CD4-positive, CD25-positive, alpha-beta regulatory T cell (primary cell): ENCODE data around the gene TYW3. TPM values are rescaled to one million over a fixed set of nuclear protein-coding genes. Genes with fewer than 3 reads are reported as not detected.

Source experiments
- ATAC-seq, 2 donors: fragments of 150-1000 bp; cut with Tn5 transposase; one replicate each; pipeline ENCODE4 v1.10.0; 2021; ENCODE audit warnings: low read depth in 2 of 2, moderate number of reproducible peaks in 2 of 2, moderate library complexity in 1 of 2
- DNase-seq, 3 donors: peaks; one replicate each; pipeline versions ENCODE4 v3.0.0 to v3.0.0-alpha.2; 2012 to 2022; ENCODE audit warnings: mixed read lengths in 1 of 3
- H3K27ac ChIP-seq: one replicate; pipeline ENCODE4 v1.7.0; 2013; ENCODE audit warnings: mild to moderate bottlenecking, low read length; ENCODE audit not compliant: insufficient read depth, poor library complexity, severe bottlenecking
- H3K27me3 ChIP-seq: one replicate; pipeline ENCODE4 v1.7.0; 2013; ENCODE audit warnings: low read length; ENCODE audit not compliant: control insufficient read depth, insufficient read depth
- H3K36me3 ChIP-seq: one replicate; pipeline ENCODE4 v1.7.0; 2013; ENCODE audit warnings: mild to moderate bottlenecking, low read length, moderate library complexity; ENCODE audit not compliant: control insufficient read depth, insufficient read depth
- H3K4me1 ChIP-seq: 2 replicates; pipeline ENCODE4 v1.7.0; 2013; ENCODE audit warnings: mild to moderate bottlenecking, low read length; ENCODE audit not compliant: insufficient read depth, control insufficient read depth, poor library complexity, severe bottlenecking
- H3K4me3 ChIP-seq: one replicate; pipeline ENCODE4 v1.7.0; 2013; ENCODE audit warnings: low read depth, mild to moderate bottlenecking, low read length, moderate library complexity
- H3K9me3 ChIP-seq, 2 experiments: 1 replicate in 1 of 2; 2 replicates in 1 of 2; pipeline ENCODE4 v1.7.0; 2013; ENCODE audit warnings: low read length in 2 of 2, mild to moderate bottlenecking in 1 of 2, moderate library complexity in 1 of 2; ENCODE audit not compliant: control insufficient read depth in 2 of 2
- H3K27ac Mint-ChIP-seq, 3 donors: one replicate each; pipeline ENCODE4 v1.8.0; 2020 to 2022; ENCODE audit warnings: mild to moderate bottlenecking in 3 of 3, mixed read lengths in 3 of 3, moderate library complexity in 2 of 3
- H3K27me3 Mint-ChIP-seq: one replicate; pipeline ENCODE4 v1.8.0; 2022; ENCODE audit warnings: mild to moderate bottlenecking, mixed read lengths
- H3K36me3 Mint-ChIP-seq: one replicate; pipeline ENCODE4 v1.8.0; 2020; ENCODE audit warnings: mixed read lengths
- H3K4me1 Mint-ChIP-seq, 4 donors: one replicate each; pipeline ENCODE4 v1.8.0; 2020 to 2022; ENCODE audit warnings: mixed read lengths in 4 of 4, mild to moderate bottlenecking in 1 of 4
- H3K4me3 Mint-ChIP-seq, 4 donors: one replicate each; pipeline ENCODE4 v1.8.0; 2020 to 2022; ENCODE audit warnings: mild to moderate bottlenecking in 4 of 4, mixed read lengths in 4 of 4, moderate library complexity in 3 of 4
- H3K9me3 Mint-ChIP-seq, 7 donors: one replicate each; pipeline ENCODE4 v1.8.0; 2020 to 2022; ENCODE audit warnings: mixed read lengths in 7 of 7, mild to moderate bottlenecking in 3 of 7, moderate library complexity in 2 of 7
- polyA plus RNA-seq, 4 donors: library from polyadenylated mRNA; unstranded; fragments of 300-500 nt; fragmentation: Illumina TruSeq; gene quantifications; one replicate each; pipeline ENCODE4 v1.2.3, GENCODE V29; 2021
- total RNA-seq: library from RNA; stranded (reverse); gene quantifications from one replicate; pipeline ENCODE4 v1.2.3, GENCODE V29; 2022

Gene TYW3, protein sequence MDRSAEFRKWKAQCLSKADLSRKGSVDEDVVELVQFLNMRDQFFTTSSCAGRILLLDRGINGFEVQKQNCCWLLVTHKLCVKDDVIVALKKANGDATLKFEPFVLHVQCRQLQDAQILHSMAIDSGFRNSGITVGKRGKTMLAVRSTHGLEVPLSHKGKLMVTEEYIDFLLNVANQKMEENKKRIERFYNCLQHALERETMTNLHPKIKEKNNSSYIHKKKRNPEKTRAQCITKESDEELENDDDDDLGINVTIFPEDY
- total RNA-seq (11.4 TPM), polyA plus RNA-seq (10 to 100 TPM in 1 of 4 donors, 1 to 10 TPM in 3; 6.1 to 10.0 (median 9.1) TPM)

DNA sequence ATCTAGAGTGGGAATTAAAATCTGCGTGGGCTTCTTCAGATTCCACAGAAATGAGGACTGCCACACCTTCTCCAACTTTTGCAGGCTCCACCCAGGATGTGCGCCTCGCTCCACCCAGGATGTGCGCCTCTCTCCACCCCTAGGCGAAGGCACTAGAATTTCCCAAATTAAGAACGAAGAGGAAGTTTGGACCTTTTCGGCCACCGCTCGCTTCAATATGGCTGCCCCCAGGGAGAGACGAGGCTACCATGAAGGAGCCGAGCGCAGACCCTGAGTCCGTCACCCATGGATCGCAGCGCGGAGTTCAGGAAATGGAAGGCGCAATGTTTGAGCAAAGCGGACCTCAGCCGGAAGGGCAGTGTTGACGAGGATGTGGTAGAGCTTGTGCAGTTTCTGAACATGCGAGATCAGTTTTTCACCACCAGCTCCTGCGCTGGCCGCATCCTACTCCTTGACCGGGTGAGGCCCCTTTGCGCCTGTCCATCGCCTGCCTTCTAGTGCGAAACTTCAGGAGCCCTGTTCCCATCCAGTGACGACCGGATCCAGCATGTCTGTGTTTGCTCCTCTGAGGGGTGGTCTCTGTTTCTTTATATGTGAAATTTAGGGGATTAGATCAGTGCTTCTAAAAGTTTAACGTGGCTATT, at the start of gene TYW3, which contains the start of gene CRYZ:
Gene TYW3, plus strand, starts transcription at position 193 of the 644 bp plus-strand sequence. Its CDS starts 93 bp downstream, at position 286.
Gene CRYZ, minus strand, starts transcription at position 91 of the 644 bp plus-strand sequence. CDS start 8,229 bp downstream, outside the sequence.
- no peaks in the 10 kb centered on the region for H3K9me3 ChIP-seq
- Mint-ChIP-seq H3K4me3 (peak within 1 kb of the TSS; percentile 91 to 100 (median 96)), H3K27me3 (no peaks in the 10 kb centered on the region), H3K36me3 (peaks cover 30% of the 10 kb centered on the region), H3K4me1 (peaks cover 30 to 69% (median 46%) of the 10 kb centered on the region in 4 donors), H3K27ac (peak within 1 kb of the TSS; percentile 99), H3K9me3 (peaks cover 0 to 16% (median 0%) of the 10 kb centered on the region in 7 donors)
- peaks cover 24% of the 10 kb centered on the region for H3K4me1 ChIP-seq
- peaks cover 20% of the 10 kb centered on the region for H3K36me3 ChIP-seq
- DNase-seq (peak; percentile 75 to 92 (median 76)), ATAC-seq (peak; percentile 73 to 76)
- H3K27ac ChIP-seq: peak within 1 kb of the TSS; percentile 83
- no peaks in the 10 kb centered on the region for H3K27me3 ChIP-seq
- peak within 1 kb of the TSS; percentile 98 for H3K4me3 ChIP-seq

DNA sequence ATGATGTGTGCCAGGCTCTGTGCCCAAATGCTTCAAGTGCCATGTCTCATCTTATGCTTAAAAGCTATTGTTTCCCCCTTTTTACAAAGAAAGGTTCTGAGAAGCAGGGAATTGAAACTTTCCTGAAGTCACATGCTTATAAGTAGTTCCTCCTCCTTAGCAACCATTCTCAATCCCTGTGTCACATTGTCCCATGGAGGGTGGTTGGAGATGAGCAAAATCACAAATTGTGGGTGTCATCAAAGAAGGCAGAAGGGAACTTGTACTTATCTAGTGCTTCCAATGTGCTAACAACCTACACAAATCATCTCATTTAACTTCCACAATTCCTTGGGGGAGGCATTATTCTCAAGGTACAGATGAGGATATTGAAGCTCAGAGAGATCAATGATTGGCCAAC, 49.3 kb upstream of the TYW3 start:
- peaks cover 20% of the 10 kb centered on the region for H3K27me3 Mint-ChIP-seq
- no peaks in the 10 kb centered on the region for H3K9me3 Mint-ChIP-seq
- no peak overlapping the region for H3K27ac ChIP-seq
- H3K27ac Mint-ChIP-seq: no peak overlapping the region
- H3K36me3 ChIP-seq: no peaks in the 10 kb centered on the region
- no peaks in the 10 kb centered on the region for H3K27me3 ChIP-seq
- no peaks in the 10 kb centered on the region for H3K4me1 ChIP-seq
- DNase-seq (no peak), ATAC-seq (no peak)
- H3K4me3 Mint-ChIP-seq: no peak overlapping the region
- no peaks in the 10 kb centered on the region for H3K9me3 ChIP-seq
- no peak overlapping the region for H3K4me3 ChIP-seq
- peaks cover 0 to 5% (median under 1%) of the 10 kb centered on the region in 4 donors for H3K4me1 Mint-ChIP-seq
- H3K36me3 Mint-ChIP-seq: no peaks in the 10 kb centered on the region

DNA sequence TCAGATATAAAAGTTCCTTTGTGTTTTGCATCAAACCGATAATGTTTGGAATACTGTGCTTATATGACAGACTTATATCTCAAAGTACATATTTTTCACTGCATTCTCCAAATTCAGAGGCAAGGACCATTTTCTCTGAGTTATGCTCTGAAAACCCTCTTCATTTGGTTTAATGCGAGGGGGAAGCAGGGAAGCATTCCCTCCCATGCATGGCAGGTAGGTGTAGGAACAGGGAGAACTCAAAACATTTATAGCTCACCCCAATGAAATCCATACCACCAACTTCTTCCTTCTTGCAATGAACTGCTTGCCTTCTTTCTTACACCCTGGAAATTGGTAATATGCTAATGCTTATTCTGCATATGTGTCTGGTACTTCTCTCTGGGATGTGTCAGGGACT, 48.7 kb upstream of the TYW3 start:
- Mint-ChIP-seq H3K36me3 (no peaks in the 10 kb centered on the region), H3K4me1 (peaks cover 0 to 5% (median under 1%) of the 10 kb centered on the region in 4 donors), H3K4me3 (no peak overlapping the region), H3K9me3 (no peaks in the 10 kb centered on the region), H3K27ac (no peak overlapping the region), H3K27me3 (peaks cover 20% of the 10 kb centered on the region)
- ATAC-seq (no peak), DNase-seq (no peak)
- Histone ChIP-seq H3K36me3 (no peaks in the 10 kb centered on the region), H3K4me1 (no peaks in the 10 kb centered on the region), H3K27ac (no peak overlapping the region), H3K4me3 (no peak overlapping the region), H3K9me3 (no peaks in the 10 kb centered on the region), H3K27me3 (no peaks in the 10 kb centered on the region)

DNA sequence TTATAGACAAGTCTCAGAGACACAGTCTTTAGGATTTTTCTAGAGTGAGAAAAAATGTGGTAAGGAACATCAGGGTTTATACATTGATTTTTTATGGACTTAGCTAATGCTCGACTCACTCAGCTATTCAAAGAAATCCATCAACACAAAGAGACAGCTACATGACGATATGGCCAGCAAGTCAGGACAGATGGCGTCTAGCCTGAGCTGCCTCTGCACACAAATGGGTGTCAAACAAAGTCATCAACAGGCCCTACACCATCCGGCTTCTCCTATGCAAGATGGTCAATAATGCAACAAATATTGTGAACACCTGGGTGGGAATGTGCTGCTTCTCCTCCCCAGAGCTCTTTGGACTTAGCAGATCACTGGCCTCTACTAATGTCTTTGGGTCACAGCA, 46.0 kb upstream of the TYW3 start:
- ATAC-seq: no peak
- Mint-ChIP-seq H3K4me1 (peaks cover 0 to 5% (median 2%) of the 10 kb centered on the region in 4 donors), H3K27me3 (peaks cover 20% of the 10 kb centered on the region), H3K36me3 (no peaks in the 10 kb centered on the region), H3K9me3 (no peaks in the 10 kb centered on the region), H3K4me3 (no peak overlapping the region), H3K27ac (no peak overlapping the region)
- H3K36me3 ChIP-seq: no peaks in the 10 kb centered on the region
- no peaks in the 10 kb centered on the region for H3K27me3 ChIP-seq
- DNase-seq: no peak
- H3K4me3 ChIP-seq: no peak overlapping the region
- no peak overlapping the region for H3K27ac ChIP-seq
- no peaks in the 10 kb centered on the region for H3K4me1 ChIP-seq
- H3K9me3 ChIP-seq: no peaks in the 10 kb centered on the region

DNA sequence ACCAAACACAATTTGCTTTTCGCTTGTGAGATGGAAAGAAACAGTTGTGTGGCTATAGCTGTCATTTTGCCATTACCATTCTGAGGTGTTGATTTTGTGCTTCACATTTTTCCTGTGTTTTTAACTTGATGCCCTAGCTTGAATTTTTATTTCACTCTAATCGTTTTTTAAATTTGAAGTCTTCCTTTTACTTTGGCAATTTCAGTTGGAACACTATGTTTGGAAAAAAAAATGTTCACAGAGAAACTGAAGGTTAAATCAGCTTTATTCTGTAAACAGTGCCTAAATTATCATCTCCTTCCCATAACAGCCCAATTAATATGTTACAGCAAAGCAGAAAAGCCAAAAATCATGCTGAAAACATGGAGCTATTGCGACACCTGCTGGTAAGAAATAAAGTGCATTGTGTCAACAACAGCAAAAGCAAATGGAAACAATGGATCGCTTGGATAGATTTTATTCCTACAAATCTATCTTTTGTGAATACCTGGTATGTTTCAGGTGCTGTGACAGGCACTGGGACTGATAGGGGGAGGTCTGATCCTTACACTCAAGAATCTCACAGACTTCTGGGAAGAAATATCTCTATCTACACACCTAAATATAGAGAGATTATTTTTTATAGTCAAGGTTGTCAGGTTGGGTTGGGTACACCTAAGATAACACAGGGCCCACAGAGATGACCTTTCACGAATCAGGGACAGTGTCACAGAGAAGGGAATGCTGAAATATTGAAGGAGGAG, 43.2 kb upstream of the TYW3 start:
- Histone ChIP-seq H3K4me3 (no peak overlapping the region), H3K4me1 (no peaks in the 10 kb centered on the region), H3K27me3 (no peaks in the 10 kb centered on the region), H3K36me3 (no peaks in the 10 kb centered on the region), H3K9me3 (no peaks in the 10 kb centered on the region), H3K27ac (no peak overlapping the region)
- Mint-ChIP-seq H3K4me1 (peaks cover 0 to 5% (median 2%) of the 10 kb centered on the region in 4 donors), H3K27ac (no peak overlapping the region), H3K36me3 (no peaks in the 10 kb centered on the region), H3K4me3 (no peak overlapping the region), H3K27me3 (peaks cover 12% of the 10 kb centered on the region), H3K9me3 (no peaks in the 10 kb centered on the region)
- ATAC-seq (no peak), DNase-seq (peak; percentile 3 to 59 (median 46))

DNA sequence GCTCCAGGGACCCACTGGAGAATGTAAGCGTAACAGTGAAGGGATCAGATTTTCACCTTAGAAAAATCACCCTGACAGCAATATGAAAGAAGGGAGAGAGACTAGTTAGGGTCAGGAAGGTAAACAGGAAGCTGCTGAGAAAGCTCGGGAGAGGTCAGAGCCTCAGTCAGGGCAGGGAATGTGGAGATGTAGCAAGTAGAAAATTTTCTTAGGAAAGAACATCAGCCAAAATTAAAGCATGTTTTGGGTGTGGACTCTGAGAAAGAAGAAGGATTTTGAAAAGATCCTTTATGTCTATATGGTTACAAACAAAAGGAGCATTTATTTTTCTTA, 42.6 kb upstream of the TYW3 start:
- H3K27ac Mint-ChIP-seq: no peak overlapping the region
- H3K4me3 ChIP-seq: no peak overlapping the region

DNA sequence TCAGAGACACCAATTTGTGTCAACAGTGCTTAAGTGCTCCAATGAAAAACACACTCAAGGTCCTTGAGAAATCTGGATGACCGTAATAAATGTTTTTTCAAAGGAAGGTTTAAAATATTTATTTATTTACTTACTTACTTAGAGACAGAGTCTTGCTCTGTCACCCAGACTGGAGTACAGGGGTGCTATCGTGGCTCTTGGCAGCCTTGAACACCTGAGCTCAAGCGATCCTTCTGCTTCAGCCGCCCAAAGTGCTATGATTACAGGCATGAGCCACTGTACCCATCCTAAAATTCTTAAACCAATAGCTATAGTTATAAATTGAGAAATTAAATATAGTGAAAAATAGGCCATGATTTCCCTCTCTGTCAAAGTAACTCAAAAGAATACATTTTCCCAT, 42.0 kb upstream of the TYW3 start:
- Mint-ChIP-seq H3K4me1 (peaks cover 0 to 5% (median 2%) of the 10 kb centered on the region in 4 donors), H3K9me3 (no peaks in the 10 kb centered on the region), H3K27ac (no peak overlapping the region), H3K4me3 (no peak overlapping the region), H3K36me3 (no peaks in the 10 kb centered on the region), H3K27me3 (peaks cover 1% of the 10 kb centered on the region)
- no peaks in the 10 kb centered on the region for H3K36me3 ChIP-seq
- ATAC-seq: no peak
- no peak overlapping the region for H3K27ac ChIP-seq
- no peaks in the 10 kb centered on the region for H3K4me1 ChIP-seq
- no peaks in the 10 kb centered on the region for H3K9me3 ChIP-seq
- H3K4me3 ChIP-seq: no peak overlapping the region
- H3K27me3 ChIP-seq: no peaks in the 10 kb centered on the region
- DNase-seq: no peak

More for the DNA sequence above, 42.6 kb upstream of the TYW3 start:
- no peak overlapping the region for H3K27ac ChIP-seq
- DNase-seq: no peak
- Mint-ChIP-seq H3K27me3 (peaks cover 7% of the 10 kb centered on the region), H3K4me3 (no peak overlapping the region), H3K36me3 (no peaks in the 10 kb centered on the region), H3K4me1 (peaks cover 0 to 5% (median 2%) of the 10 kb centered on the region in 4 donors), H3K9me3 (no peaks in the 10 kb centered on the region)
- no peaks in the 10 kb centered on the region for H3K4me1 ChIP-seq
- no peaks in the 10 kb centered on the region for H3K27me3 ChIP-seq
- H3K36me3 ChIP-seq: no peaks in the 10 kb centered on the region
- H3K9me3 ChIP-seq: no peaks in the 10 kb centered on the region
- ATAC-seq: no peak
